Dedifferentiated amniotic fluid mesenchymal stem cell (primary cell): ENCODE data around the gene KRTAP9-2.
A peak's percentile ranks its signal among the peaks of the same experiment; 100 is the strongest.
"Not testable (repeated sequence)": the region's sequence is repeated elsewhere in the genome, so short reads cannot be mapped to it uniquely, and the experiment has no call there.

Experiments
- DNase-seq: peaks from one replicate; pipeline ENCODE4 v3.0.0-alpha.2; 2016; ENCODE audit errors: extremely low spot score

The KRTAP9-2 gene, protein sequence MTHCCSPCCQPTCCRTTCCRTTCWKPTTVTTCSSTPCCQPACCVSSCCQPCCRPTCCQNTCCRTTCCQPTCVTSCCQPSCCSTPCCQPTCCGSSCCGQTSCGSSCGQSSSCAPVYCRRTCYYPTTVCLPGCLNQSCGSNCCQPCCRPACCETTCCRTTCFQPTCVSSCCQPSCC

DNA sequence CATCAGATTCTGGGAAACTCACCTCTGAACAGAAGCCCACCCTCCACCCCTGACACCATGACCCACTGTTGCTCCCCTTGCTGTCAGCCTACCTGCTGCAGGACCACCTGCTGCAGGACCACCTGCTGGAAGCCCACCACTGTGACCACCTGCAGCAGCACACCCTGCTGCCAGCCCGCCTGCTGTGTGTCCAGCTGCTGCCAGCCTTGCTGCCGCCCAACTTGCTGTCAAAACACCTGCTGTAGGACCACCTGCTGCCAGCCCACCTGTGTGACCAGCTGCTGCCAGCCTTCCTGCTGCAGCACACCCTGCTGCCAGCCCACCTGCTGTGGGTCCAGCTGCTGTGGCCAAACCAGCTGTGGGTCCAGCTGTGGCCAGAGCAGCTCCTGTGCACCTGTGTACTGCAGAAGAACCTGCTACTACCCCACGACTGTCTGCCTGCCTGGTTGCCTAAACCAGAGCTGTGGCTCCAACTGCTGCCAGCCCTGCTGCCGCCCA lies at the start of gene KRTAP9-2:
KRTAP9-2 (plus strand) TSS at position 51 of the 498 bp plus-strand sequence; CDS start at position 58, 7 bp downstream.
- DNase-seq: not testable (repeated sequence)

DNA sequence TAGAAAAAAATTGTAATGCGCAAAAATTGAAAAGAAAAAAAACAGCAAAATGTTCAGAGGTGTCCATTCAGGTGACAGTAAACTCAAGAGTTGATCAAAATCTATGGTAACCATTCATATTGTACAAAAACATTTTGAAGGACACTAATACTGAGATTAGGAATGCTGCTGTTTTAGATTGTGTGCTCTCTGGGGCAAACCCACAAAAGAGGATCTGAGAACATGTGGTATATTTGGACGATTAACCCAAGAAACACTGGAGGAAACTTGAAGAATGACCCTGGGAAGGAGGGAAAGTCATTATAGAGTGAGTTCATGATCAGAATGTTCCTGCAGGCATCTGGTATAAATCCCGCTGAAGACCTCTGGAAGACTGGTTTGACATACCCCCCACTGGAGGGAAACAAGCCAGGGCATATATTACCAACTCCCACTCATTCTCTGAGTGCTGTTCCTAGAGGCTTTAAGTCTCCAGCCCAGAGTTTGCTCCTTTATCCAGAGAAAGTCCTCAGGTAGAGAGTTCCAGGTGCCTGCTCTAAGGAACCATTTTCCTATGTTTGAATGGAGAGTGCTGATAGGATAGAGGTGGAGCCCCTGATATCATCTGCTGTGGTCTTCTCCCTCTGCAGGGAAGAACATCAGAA lies 49.6 kb upstream of the KRTAP9-2 start:
- DNase-seq: no peak

DNA sequence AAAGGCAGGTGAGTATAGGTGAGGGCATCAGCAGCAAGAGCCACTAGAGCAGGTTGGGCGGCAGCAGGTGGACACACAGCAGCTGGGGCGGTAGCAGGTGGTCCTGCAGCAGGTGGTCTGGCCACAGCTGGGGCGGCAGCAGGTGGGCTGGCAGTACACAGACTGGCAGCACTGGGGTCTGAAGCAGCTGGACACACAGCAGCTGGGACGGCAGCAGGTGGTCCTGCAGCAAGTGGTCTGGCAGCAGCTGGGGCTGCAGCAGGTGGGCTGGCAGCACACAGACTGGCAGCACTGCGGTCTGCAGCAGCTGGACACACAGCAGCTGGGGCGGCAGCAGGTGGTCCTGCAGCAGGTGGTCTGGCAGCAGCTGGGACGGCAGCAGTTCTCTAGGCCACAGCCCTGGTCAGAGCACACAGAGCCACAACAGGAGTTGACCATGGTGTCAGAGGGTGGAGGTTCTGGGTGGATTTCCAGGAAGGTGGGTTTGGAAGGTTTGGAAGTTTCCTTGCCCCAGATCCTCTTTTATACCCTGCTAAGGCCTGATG lies 48.6 kb upstream of the KRTAP9-2 start, which contains the start of gene KRTAP4-2:
KRTAP4-2 (minus strand) TSS at position 495 of the 545 bp plus-strand sequence; CDS start at position 438, 57 bp downstream.
- no peak for DNase-seq

DNA sequence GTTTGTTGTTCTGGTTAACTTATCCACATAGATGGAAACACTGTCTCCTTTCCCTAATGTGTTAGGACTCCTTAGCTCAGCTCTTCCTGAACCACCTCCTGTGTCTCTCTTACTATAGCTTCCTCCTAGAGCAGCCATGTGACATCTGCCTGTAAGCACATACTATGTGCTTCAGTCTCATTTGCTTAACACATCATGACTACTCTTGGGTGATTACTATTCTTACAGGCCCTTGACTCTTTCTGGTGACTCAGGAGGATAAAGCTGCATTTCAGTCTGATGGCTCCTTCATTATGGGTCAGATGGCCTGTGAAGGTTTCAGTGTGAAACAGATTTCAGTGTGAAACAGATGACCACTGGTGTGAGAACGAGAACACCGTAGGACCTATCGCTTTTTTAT lies 48.1 kb upstream of the KRTAP9-2 start:
- no peak for DNase-seq

DNA sequence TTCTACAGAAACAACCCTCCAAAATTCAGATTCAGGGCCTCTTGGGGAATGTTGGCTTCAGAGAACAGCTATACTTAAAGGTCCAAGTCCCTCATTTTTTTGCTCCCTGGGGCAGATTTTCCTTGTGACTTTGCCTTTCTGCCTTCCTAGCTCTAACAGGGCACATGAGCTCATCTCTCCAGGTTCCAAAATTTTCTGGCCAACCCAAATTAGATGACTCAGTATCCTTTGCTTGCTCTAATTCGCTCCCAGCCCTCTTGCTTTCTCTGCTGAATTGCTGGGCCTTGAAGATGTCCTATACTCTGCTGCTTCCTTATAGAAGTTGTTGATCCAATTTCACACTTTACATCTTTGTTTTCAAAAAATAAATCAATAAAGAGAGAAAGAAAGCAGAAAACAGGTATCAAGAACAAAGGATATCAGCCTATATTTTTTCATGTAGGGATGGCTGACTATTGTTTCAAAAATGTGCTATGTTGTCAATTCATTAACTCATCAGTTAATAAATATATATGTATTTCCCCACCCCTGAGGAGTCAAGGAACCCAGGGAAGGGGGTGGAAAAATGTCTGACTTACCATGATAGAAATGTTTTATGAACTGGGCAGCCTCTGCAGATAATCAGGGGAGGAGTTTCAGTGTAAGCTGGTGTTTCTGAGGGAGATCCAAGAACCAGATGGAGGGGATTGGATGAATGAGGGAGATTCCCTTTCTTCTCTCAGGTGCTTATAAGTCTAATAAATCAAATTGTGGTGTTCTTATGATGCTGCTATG lies 47.4 kb upstream of the KRTAP9-2 start:
- DNase-seq: no peak

DNA sequence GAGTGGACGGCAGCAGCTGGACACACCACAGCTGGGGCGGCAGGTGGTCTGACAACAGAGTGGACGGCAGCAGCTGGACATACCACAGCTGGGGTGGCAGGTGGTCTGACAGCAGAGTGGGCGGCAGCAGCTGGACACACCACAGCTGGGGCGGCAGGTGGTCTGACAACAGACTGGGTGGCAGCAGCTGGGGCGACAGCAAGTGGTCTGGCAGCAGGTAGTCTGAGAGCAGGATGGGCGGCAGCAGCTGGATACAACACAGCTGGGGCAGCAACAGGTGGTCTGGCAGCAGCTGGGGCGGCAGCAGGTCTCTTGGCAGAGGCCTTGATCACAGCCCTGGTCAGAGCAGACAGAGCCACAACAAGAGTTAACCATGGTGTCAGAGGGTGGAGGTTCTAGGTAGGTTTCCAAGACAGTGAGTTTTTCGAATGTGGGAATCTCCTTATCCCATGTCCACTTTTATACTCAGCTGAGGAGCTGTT lies 41.9 kb upstream of the KRTAP9-2 start, which contains the start of gene KRTAP4-1:
KRTAP4-1 (minus strand) TSS at position 432 of the 482 bp plus-strand sequence; CDS start at position 375, 57 bp downstream.
- no peak for DNase-seq

DNA sequence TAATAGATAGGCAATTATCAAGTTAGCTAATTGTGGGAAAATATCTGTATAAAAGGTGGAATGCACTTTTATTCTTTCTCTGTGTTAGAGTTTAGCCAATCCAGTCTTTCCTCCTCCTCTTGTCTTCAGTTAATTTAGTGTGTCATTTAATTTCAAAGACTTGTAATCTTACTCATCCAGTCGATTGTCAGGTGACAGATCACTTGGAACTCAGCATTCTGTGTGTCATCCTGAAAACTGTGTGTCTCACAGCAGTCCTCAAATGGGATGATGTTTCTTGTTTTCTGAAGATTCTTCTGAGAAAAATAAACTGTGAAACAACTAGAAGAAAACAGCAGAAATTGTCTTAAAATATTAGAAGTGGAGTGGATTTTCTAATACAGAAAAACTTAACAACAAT lies 41.4 kb upstream of the KRTAP9-2 start:
- no peak for DNase-seq

DNA sequence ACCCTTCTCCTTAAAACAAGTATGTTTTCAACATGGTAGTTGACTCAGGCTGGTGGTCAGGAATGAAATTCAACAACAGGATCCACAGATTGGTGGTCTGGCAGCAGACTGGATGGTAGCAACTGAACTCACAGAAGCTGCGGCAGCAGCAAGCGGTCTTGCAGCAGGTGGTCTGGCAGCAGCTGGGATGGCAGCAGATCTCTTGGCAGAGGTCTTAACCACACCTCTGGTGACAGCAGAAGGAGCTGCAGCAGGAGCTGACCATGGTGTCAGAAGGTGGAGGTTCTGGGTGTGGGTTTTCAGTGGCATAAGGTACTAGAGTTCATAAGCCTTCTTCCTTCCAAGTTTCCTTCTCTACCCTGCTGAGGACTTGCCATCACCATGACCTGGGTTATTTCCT lies 39.6 kb upstream of the KRTAP9-2 start:
- no peak for DNase-seq

DNA sequence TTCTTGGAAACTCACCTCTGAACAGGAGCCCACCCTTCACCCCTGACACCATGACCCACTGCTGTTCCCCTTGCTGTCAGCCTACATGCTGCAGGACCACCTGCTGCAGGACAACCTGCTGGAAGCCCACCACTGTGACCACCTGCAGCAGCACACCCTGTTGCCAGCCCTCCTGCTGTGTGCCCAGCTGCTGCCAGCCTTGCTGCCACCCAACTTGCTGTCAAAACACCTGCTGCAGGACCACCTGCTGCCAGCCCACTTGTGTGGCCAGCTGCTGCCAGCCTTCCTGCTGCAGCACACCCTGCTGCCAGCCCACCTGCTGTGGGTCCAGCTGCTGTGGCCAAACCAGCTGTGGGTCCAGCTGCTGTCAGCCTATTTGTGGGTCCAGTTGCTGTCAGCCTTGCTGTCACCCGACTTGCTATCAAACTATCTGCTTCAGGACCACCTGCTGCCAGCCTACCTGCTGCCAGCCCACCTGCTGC lies 36.6 kb upstream of the KRTAP9-2 start, which contains the start of gene KRTAP9-1:
KRTAP9-1 (plus strand) TSS at position 51 of the 482 bp plus-strand sequence; CDS start at position 51, 0 bp downstream.
- not testable (repeated sequence) for DNase-seq

DNA sequence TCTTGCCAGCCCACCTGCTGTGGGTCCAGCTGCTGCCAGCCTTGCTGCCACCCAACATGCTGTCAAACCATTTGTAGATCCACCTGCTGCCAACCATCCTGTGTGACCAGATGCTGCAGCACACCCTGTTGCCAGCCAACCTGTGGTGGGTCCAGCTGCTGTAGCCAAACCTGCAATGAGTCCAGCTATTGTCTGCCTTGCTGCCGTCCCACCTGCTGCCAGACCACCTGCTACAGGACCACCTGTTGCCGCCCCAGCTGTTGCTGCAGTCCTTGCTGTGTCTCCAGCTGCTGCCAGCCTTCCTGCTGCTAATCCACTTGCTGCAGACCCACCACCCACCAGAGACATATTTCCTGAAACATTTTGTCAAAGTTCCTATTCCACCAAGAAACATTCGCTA lies 36.1 kb upstream of the KRTAP9-2 start:
- DNase-seq: no peak

DNA sequence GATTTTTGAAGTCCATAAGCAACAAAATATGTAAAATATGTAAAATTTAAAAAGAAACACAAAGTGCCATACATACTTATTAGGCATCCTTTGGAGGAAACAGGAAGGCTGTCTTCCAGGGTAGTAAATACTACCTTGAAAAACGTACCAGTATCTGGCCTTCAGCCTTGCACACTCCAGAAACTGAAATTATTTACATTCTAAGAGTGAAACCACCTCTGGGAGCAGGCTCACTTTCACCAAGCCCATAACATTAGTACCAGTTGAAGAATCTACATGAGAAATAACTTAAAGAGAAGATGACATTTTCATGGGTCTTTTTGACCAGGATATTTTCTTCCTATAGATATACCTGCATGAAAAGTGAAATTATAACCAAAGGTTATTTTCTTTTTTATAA lies 30.4 kb upstream of the KRTAP9-2 start:
- DNase-seq: no peak

DNA sequence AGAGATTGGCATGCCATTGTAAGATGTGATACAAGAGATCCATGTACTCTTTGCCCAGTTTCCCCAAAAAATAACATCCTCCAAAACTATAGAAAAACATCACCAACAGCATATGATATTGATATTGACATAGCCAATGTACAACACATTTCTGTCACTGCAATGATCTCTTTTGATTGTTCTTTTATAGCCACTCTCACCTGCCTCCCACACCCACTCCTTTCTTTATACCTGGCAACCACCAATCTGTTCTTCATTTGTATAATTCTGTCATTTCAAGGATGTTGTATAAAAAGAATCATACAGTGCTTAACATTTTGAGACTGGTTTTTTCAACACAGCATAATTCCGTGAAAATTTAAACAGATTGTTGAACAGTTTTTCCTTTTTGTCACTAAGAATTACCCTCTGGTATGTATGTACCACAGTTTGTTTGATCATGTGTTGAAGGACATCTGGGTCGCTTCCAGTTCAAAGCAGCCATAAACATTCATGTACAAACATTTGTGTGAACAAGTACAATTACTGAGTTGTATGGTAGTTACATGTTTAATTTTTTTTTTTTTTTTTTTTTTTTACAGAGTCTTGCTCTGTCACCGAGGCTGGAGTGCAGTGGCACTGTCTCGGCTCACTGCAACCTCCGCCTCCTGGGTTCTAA lies 26.9 kb upstream of the KRTAP9-2 start:
- no peak for DNase-seq

DNA sequence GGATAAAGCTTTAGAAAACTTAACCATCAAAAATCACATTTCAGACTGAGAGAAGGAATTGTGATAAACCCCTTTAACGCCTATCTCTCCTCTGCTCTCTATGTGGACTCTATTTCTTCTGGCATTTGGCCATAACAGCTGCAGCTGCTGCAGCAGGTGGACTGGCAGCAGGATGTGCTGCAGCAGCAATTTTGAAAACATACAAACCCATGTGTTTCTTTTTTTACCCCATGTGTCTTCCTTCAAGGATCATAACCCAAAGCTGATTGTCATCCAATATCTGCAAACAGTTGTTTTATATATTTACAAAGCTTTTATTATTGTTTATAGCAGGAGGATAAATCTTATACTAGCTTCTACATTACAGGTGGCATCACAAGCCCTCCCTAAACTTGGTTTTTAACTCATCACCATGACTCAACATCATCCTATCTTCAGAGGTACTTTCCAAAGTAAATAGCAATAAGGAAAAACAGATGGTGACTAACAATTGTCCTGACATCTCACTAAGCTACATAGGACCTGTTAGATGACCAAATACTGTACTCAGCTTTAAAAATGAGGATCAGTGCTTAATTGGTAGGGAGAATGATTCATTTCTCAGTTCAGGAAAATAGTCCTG lies 14.5 kb upstream of the KRTAP9-2 start:
- no peak for DNase-seq

DNA sequence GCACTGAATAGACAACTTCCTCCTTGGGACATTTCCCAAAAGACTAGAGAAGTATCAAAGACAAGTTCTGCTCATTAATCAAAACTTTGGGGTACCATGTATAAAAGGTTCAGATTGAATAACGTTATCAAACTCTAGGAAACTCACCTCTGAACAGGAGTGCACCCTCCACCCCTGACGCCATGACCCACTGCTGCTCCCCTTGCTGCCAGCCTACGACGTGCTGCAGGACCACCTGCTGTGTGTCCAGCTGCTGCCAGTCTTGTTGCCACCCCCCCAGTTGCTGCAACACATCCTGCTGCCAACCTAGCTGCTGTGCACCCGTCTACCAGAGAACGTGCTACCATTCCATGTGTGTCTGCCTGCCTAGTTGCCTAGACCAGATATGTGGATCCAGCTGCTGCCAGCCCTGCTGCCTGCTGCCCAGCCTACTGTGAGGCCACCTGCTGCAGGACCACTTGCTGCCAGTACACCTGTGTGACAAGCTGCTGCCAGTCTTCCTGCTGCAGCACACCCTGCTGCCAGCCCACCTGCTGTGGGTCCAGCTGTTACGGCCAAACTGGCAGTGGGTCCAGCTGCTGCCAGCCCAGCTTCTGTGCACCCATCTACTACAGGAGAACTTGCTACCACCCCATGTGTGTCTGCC lies 13.8 kb upstream of the KRTAP9-2 start:
- no peak for DNase-seq

DNA sequence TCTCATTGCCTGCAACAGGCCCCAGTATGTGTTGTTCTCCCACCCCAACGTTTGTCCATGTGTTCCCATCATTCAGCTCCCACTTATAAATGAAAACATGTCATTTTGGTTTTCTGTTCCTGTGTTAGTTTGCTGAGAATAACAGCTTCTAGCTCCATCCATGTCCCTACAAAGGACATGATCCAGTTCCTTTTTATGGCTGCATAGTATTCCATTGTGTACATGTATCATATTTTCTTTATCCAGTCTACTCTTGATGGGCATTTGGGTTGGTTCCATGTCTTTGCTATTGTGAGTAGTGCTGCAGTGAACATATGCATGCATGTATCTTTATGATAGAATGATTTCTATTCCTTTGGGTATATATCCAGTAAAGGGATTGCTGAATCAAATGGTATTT lies 10.8 kb upstream of the KRTAP9-2 start:
- DNase-seq: no peak

DNA sequence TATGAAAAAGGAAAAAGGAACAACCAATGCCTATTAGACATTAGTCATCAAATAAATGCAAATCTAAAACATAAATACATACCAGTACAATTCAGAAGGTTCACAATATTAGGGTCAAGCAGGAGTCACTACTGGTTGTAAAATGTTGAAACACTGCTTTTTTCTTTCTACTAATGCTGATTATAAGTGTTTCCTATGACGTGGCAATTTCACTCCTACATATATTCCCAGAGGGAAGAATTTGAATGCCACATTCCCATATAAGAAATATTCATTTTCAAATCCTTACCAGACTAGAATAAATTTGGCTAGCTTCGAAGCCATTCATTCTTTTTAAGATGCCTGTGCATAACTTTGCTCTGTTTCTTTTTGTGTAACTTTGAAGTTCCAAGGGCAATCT lies 2.6 kb upstream of the KRTAP9-2 start:
- DNase-seq: peak; percentile 16

DNA sequence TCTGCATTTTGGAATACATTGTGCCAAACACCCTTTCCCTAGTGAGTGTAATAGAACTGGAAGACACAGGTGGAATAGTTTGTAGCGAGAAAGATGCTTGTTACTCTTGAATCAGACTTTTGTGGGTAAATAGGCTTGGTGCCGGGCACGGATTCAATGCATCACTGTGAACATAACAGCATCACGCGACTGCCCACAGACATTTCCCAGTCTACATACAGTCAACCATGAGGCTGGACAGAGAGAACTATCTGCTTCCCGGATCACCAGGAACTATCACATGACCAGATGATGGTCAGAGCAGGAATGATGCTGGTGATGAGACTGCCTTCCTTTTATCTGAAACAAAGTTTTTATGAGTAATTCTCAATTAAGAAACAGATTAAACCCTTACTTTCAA lies 397 bp upstream of the KRTAP9-2 start:
- no peak for DNase-seq

DNA sequence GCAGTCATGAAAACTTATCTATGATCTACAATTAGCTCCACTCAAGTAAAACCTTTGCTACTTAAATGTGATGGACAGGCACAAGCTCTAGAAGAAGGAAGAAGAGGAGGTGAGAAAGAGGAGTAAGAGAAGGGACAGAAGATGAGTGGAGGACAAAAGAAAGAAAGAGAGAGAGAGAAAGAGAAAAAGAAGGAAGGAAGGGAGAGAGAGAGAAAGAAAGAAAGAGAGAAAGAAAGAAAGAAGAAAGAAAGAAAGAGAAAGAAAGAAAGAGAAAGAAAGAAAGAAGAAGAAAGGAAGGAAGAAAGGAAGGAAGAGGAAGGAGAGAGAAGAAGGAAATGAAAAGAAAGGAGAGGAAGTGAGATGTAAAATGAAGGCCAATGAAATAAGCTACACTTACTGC lies 3.6 kb downstream of the KRTAP9-2 start:
- DNase-seq: no peak

DNA sequence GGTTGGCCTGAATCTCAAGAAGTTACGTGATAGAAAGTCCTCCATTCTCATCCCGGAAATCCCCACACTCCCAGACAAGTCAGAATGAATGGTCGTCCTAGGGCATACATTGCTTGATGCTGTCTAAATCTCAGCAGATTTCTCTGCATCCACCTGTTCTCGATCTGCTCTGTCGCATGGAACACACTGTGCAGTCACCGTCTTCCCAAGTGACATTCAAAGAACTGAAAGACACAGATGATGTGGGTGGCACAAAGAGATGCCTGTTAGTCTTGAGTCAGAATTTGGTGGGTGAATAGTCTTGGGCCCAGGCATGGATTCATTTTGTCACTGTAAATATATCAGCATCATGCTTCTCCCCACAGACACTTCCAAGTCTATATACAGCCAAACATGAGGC lies 5.3 kb downstream of the KRTAP9-2 start:
- no peak for DNase-seq

DNA sequence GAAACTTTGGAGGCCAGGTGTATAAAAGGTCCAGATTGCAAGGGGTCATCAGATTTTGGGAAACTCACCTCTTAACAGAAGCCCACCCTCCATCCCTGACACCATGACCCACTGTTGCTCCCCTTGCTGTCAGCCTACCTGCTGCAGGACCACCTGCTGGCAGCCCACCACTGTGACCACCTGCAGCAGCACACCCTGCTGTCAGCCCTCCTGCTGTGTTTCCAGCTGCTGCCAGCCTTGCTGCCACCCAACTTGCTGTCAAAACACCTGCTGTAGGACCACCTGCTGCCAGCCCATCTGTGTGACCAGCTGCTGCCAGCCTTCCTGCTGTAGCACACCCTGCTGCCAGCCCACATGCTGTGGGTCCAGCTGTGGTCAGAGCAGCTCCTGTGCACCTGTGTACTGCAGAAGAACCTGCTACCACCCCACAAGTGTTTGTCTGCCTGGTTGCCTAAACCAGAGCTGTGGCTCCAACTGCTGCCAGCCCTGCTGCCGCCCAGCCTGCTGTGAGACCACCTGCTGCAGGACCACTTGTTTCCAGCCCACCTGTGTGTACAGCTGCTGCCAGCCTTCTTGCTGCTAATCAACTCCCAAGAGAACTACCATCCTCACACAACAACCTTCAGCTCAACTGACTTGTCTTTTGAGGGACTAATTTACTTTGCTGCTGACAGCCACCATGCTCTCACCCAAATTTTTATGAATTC lies 6.1 kb downstream of the KRTAP9-2 start, which contains the start of gene KRTAP9-3:
KRTAP9-3 (plus strand) TSS at position 51 of the 707 bp plus-strand sequence; CDS start at position 104, 53 bp downstream.
- not testable (repeated sequence) for DNase-seq
